Chondrocyte (in vitro differentiated cells): ENCODE data around the gene SLIT1. TPM values are rescaled to one million over a fixed set of nuclear protein-coding genes. Genes with fewer than 3 reads are reported as not detected.

Experiments
- DNase-seq: peaks from one replicate; pipeline ENCODE4 v3.0.0; 2021; ENCODE audit warnings: mixed read lengths, low spot score
- H3K27ac Mint-ChIP-seq: one replicate; pipeline ENCODE4 v1.8.0; 2021; ENCODE audit warnings: mild to moderate bottlenecking, moderate library complexity, mixed read lengths; ENCODE audit not compliant: unreplicated experiment
- H3K27me3 Mint-ChIP-seq: 2 replicates; pipeline ENCODE4 v1.8.0; 2021; ENCODE audit warnings: low read depth, mixed read lengths
- H3K36me3 Mint-ChIP-seq: 2 replicates; pipeline ENCODE4 v1.8.0; 2021; ENCODE audit warnings: low read depth, mixed read lengths
- H3K4me1 Mint-ChIP-seq: 2 replicates; pipeline ENCODE4 v1.8.0; 2021; ENCODE audit warnings: low read depth, mild to moderate bottlenecking, mixed read lengths
- H3K4me3 Mint-ChIP-seq: one replicate; pipeline ENCODE4 v1.8.0; 2021; ENCODE audit warnings: mild to moderate bottlenecking, moderate library complexity, mixed read lengths; ENCODE audit not compliant: unreplicated experiment
- H3K9me3 Mint-ChIP-seq: 2 replicates; pipeline ENCODE4 v1.8.0; 2021; ENCODE audit warnings: low read depth, mixed read lengths
- total RNA-seq: library from RNA; stranded (reverse); gene quantifications from 3 replicates; pipeline ENCODE4 v1.2.1, GENCODE V29; 2021
- TF ChIP-seq, protein P1 (sequence below): fragments of 200-600 bp; sonication (generic); IDR thresholded peaks from 2 replicates; pipeline ENCODE4 v1.5.0; 2021; ENCODE audit warnings: antibody characterized with exemption, mild to moderate bottlenecking, moderate library complexity

SLIT1 gene
- total RNA-seq, 1 donor from 2014 or later = not detected

DNA sequence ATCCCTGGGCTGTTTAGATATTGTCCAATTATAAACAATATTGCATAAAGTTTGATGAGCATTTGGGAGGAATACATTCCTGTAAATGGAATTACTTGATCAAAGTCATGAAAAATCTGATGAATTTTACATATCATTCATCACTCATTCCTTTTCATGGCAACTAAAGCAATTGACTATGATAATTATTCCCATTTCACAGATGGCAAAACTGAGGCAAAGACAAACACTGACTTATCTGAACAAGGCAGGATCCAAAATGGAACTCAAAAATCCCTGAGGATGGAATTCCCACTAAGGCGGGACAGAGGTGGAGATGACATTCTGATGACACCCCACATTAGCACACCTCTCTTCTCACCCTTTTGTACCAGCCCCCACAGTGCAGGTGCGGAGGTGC lies 17.1 kb downstream of the SLIT1 start:
- Mint-ChIP-seq H3K4me3 (no peak overlapping the region), H3K27ac (no peak overlapping the region), H3K4me1 (peaks cover 3% of the 10 kb centered on the region), H3K9me3 (no peaks in the 10 kb centered on the region), H3K27me3 (peaks cover 27% of the 10 kb centered on the region), H3K36me3 (peaks cover 2% of the 10 kb centered on the region)
- no peak for DNase-seq
- TF ChIP-seq, protein P1, sequence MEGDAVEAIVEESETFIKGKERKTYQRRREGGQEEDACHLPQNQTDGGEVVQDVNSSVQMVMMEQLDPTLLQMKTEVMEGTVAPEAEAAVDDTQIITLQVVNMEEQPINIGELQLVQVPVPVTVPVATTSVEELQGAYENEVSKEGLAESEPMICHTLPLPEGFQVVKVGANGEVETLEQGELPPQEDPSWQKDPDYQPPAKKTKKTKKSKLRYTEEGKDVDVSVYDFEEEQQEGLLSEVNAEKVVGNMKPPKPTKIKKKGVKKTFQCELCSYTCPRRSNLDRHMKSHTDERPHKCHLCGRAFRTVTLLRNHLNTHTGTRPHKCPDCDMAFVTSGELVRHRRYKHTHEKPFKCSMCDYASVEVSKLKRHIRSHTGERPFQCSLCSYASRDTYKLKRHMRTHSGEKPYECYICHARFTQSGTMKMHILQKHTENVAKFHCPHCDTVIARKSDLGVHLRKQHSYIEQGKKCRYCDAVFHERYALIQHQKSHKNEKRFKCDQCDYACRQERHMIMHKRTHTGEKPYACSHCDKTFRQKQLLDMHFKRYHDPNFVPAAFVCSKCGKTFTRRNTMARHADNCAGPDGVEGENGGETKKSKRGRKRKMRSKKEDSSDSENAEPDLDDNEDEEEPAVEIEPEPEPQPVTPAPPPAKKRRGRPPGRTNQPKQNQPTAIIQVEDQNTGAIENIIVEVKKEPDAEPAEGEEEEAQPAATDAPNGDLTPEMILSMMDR = no peak

DNA sequence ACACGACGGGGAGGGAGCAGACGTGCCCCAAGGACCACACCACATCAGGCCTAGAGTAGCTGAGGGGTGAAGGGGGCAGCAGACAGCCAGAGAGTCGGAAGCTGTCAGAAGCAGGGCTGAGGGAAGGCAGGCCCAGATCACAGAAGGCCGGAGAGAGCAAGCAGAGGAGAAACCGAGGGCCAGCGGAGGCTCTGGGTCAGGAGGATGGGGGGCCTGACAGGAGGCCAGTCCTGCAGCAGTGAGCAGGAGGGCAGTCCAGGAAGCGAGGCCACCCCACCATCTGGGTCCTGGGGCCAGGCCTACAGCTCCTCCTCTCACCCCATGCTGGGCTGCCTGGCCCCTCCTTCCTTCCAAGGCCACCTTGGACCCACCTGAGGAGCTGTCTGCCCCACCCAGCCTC lies 20.3 kb downstream of the SLIT1 start:
- Mint-ChIP-seq H3K4me1 (no peaks in the 10 kb centered on the region), H3K9me3 (no peaks in the 10 kb centered on the region), H3K4me3 (no peak overlapping the region), H3K27ac (no peak overlapping the region), H3K36me3 (peaks cover 2% of the 10 kb centered on the region), H3K27me3 (peaks cover 18% of the 10 kb centered on the region)
- TF ChIP-seq, protein P1 = no peak
- no peak for DNase-seq

DNA sequence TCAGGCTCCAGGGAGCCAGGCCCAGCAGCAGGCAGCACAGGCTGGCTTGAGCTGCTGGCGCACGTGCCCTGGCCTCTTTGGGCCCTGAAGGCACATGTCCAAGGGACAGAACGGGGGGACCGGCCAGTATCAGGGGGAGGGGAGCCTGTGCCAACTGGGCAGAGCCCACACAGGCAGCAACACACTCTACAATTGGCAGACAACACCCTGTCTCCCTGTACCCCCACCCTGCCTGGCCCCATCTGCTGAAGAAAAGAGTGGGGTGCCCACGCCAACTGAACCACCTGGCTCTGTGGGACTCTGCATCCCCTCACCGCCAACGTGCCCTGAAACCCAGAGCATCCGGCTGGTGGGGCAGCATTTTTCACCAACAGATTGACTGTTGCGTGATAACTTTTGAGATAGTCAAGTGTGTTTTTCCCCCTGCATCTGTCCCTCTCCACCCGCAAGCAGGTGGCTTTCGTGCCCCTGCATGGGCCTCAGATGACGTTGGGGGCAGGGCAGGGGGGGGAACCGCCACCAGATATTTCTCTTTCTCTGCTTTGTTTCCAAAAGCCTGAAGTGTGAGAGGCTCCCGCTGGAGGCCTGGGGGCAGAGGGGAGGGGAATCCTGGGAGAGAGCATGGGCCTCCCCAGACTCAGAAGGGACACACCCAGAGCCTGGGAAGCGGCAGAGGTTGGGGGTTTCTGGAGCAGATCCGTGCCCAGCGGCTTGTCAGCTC lies 21.8 kb downstream of the SLIT1 start:
- TF ChIP-seq, protein P1 = no peak
- Mint-ChIP-seq H3K9me3 (no peaks in the 10 kb centered on the region), H3K4me1 (no peaks in the 10 kb centered on the region), H3K36me3 (peaks cover 2% of the 10 kb centered on the region), H3K27ac (no peak overlapping the region), H3K4me3 (no peak overlapping the region), H3K27me3 (peaks cover 16% of the 10 kb centered on the region)
- no peak for DNase-seq

DNA sequence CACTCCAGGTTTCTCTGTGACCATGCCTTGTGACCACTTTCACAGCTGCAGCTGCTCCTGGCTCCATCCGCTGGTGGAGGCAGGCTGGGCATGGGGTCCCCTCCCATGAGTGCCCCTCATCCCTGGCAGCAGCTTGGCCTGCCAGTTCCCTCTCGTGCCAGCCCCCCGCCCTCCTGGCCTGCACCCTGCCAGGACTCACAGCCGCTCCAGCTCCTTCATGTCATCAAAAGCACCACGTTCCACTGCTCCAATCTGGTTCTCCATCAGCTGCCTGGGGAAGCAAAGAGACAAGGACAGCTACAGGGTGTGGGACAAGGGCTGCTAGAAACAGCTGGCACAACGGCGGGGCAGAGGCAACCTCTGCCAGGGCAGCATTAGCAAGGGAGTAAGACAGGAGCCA lies 22.6 kb downstream of the SLIT1 start:
- H3K4me3 Mint-ChIP-seq = no peak overlapping the region
- H3K27ac Mint-ChIP-seq = no peak overlapping the region
- no peaks in the 10 kb centered on the region for H3K9me3 Mint-ChIP-seq
- H3K36me3 Mint-ChIP-seq = peaks cover 2% of the 10 kb centered on the region
- TF ChIP-seq, protein P1 = no peak
- peaks cover 18% of the 10 kb centered on the region for H3K27me3 Mint-ChIP-seq
- no peaks in the 10 kb centered on the region for H3K4me1 Mint-ChIP-seq
- DNase-seq = no peak

DNA sequence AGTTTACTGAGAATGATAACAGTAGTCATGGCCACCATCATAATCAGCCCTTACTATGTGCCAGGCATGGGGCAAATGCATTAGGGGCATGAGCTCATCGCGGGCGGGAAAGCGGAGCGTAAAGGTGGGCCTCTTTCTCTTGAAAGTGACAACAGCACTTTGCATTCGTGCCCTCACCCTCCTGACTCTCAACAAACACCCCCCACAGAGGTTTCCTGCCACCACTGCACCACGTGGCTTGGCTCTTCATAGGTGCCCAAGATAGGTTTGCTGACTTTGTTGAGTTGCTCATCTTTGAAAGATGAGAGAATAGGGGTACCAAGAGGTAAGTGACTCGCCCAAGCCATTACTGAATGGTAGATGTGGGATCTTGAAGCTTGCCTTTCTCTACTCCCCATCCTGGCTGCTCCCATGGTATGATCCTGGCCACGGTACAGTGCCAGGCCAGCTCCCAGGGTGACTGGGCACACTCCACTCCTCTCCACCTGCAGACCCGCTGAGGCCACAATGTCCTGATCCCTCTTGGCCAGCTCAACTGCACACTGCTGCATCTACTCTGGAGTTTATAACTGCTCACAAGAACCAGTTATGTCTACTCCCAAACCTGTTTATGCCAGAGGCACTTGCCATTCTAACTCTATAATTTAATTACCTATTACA lies 26.0 kb downstream of the SLIT1 start:
- H3K4me1 Mint-ChIP-seq = no peaks in the 10 kb centered on the region
- peaks cover 13% of the 10 kb centered on the region for H3K27me3 Mint-ChIP-seq
- H3K27ac Mint-ChIP-seq = no peak overlapping the region
- H3K36me3 Mint-ChIP-seq = no peaks in the 10 kb centered on the region
- TF ChIP-seq, protein P1 = no peak
- H3K9me3 Mint-ChIP-seq = no peaks in the 10 kb centered on the region
- H3K4me3 Mint-ChIP-seq = no peak overlapping the region
- DNase-seq = no peak
